Mesendoderm (in vitro differentiated cells): ENCODE measurements around the gene PRR14.

Experiments used
- DNase-seq: peaks from one replicate; pipeline ENCODE4 v3.0.0; 2013
- H2AK5ac ChIP-seq: 2 replicates; pipeline ENCODE4 v1.6.1; 2013; ENCODE audit warnings: low read length, inconsistent platforms
- H2BK120ac ChIP-seq: 2 replicates; pipeline ENCODE4 v1.6.1; 2013; ENCODE audit warnings: low read depth, mild to moderate bottlenecking, low read length, moderate library complexity, mixed read lengths
- H2BK15ac ChIP-seq: replicated peaks from 2 replicates; pipeline ENCODE4 v1.6.1; 2013; ENCODE audit warnings: low read depth, mild to moderate bottlenecking, moderate library complexity
- H2BK5ac ChIP-seq: 2 replicates; pipeline ENCODE4 v1.6.1; 2013; ENCODE audit warnings: low read length, inconsistent platforms
- H3K18ac ChIP-seq: 2 replicates; pipeline ENCODE4 v1.6.1; 2013; ENCODE audit warnings: mild to moderate bottlenecking, low read length, mixed read lengths
- H3K23ac ChIP-seq: one replicate; pipeline ENCODE4 v1.6.1; 2013; ENCODE audit warnings: low read length
- H3K27ac ChIP-seq: 2 replicates; pipeline ENCODE4 v1.5.1; 2013; ENCODE audit warnings: low read depth, mild to moderate bottlenecking, inconsistent platforms, low read length, moderate library complexity
- H3K27me3 ChIP-seq: 2 replicates; pipeline ENCODE4 v1.6.1; 2013; ENCODE audit warnings: low read length, control low read depth, mild to moderate bottlenecking, inconsistent platforms; ENCODE audit not compliant: insufficient read depth, poor library complexity
- H3K36me3 ChIP-seq: 2 replicates; pipeline ENCODE4 v1.6.1; 2013; ENCODE audit warnings: low read length, inconsistent platforms; ENCODE audit not compliant: control insufficient read depth, insufficient read depth
- H3K4ac ChIP-seq: one replicate; pipeline ENCODE4 v1.6.1; 2013; ENCODE audit warnings: low read depth, mild to moderate bottlenecking, low read length, moderate library complexity
- H3K4me1 ChIP-seq: 2 replicates; pipeline ENCODE4 v1.6.1; 2013; ENCODE audit warnings: low read depth, low read length, inconsistent platforms; ENCODE audit not compliant: control insufficient read depth
- H3K4me2 ChIP-seq: 2 replicates; pipeline ENCODE4 v1.6.1; 2013; ENCODE audit warnings: low read length
- H3K4me3 ChIP-seq: 2 replicates; pipeline ENCODE4 v1.5.1; 2013; ENCODE audit warnings: mild to moderate bottlenecking, low read length
- H3K56ac ChIP-seq: one replicate; pipeline ENCODE4 v1.6.1; 2013; ENCODE audit warnings: low read length
- H3K79me1 ChIP-seq: 2 replicates; pipeline ENCODE4 v1.6.1; 2013; ENCODE audit warnings: low read length, inconsistent platforms
- H3K79me2 ChIP-seq: 2 replicates; pipeline ENCODE4 v1.6.1; 2013; ENCODE audit warnings: mild to moderate bottlenecking, low read length; ENCODE audit not compliant: control insufficient read depth, insufficient read depth
- H3K9ac ChIP-seq: 2 replicates; pipeline ENCODE4 v1.6.1; 2013; ENCODE audit warnings: low read length, inconsistent platforms
- H4K5ac ChIP-seq: one replicate; pipeline ENCODE4 v1.6.1; 2013; ENCODE audit warnings: low read length
- H4K8ac ChIP-seq: one replicate; pipeline ENCODE4 v1.6.1; 2013; ENCODE audit warnings: low read depth, mild to moderate bottlenecking, control low read depth, low read length, moderate library complexity
- WGBS: extraction: QIAGEN DNeasy Blood & Tissue Kit; methylation state at CpG from one replicate; pipeline ENCODE4 v1.1.7; 2013; ENCODE audit warnings: low lambda C conversion rate, missing lambda C conversion rate; ENCODE audit not compliant: insufficient coverage; ENCODE audit errors: extremely low coverage; 5-methylcytosine and 5-hydroxymethylcytosine counted together

Gene PRR14

GRCh38 chr16:30667361-30667905, 16.7 kb downstream of the PRR14 start:
- no peak for DNase-seq
- Histone ChIP-seq H3K23ac (no peak overlapping the region), H3K4ac (no peak overlapping the region), H3K4me3 (no peak overlapping the region), H3K56ac (no peak overlapping the region), H3K27ac (no peak overlapping the region), H2BK5ac (no peak overlapping the region), H3K4me2 (no peak overlapping the region), H2BK15ac (no peak overlapping the region), H3K27me3 (no peaks in the 10 kb centered on the region), H3K4me1 (no peaks in the 10 kb centered on the region), H4K5ac (no peak overlapping the region), H2BK120ac (no peak overlapping the region), H3K79me2 (no peaks in the 10 kb centered on the region), H3K36me3 (peaks cover 9% of the 10 kb centered on the region), H3K18ac (no peak overlapping the region), H2AK5ac (no peak overlapping the region), H3K79me1 (no peaks in the 10 kb centered on the region), H4K8ac (no peak overlapping the region), H3K9ac (no peak overlapping the region)
- no CpG with 5 or more reads among the region's 11 CpGs for WGBS

- no peak overlapping the region for H4K8ac ChIP-seq
- H3K4me3 ChIP-seq: no peak overlapping the region
- H2BK5ac ChIP-seq: no peak overlapping the region
- H2BK15ac ChIP-seq: no peak overlapping the region
- H3K56ac ChIP-seq: no peak overlapping the region
- no peak overlapping the region for H3K4me2 ChIP-seq
- no peak overlapping the region for H3K9ac ChIP-seq
- H3K27me3 ChIP-seq: peaks cover under 1% of the 10 kb centered on the region
- no peaks in the 10 kb centered on the region for H3K79me2 ChIP-seq
- H3K18ac ChIP-seq: no peak overlapping the region
- no CpG with 5 or more reads among the region's 12 CpGs for WGBS
- DNase-seq: no peak
- no peak overlapping the region for H2AK5ac ChIP-seq
- H3K23ac ChIP-seq: no peak overlapping the region
- no peak overlapping the region for H4K5ac ChIP-seq
- H3K36me3 ChIP-seq: peaks cover 4% of the 10 kb centered on the region
- no peak overlapping the region for H2BK120ac ChIP-seq
- H3K27ac ChIP-seq: no peak overlapping the region
- H3K79me1 ChIP-seq: no peaks in the 10 kb centered on the region
- H3K4me1 ChIP-seq: no peaks in the 10 kb centered on the region
- no peak overlapping the region for H3K4ac ChIP-seq
These were observed 17.6 kb downstream of the PRR14 start for GRCh38 chr16:30668393-30668792.

GRCh38 chr16:30669026-30669902, 18.5 kb downstream of the PRR14 start:
- Histone ChIP-seq H4K8ac (no peak overlapping the region), H3K23ac (no peak overlapping the region), H3K27ac (no peak overlapping the region), H3K18ac (no peak overlapping the region), H2BK15ac (no peak overlapping the region), H4K5ac (no peak overlapping the region), H3K79me2 (no peaks in the 10 kb centered on the region), H3K56ac (no peak overlapping the region), H2BK120ac (no peak overlapping the region), H3K27me3 (peaks cover 6% of the 10 kb centered on the region), H3K9ac (no peak overlapping the region), H3K4me1 (no peaks in the 10 kb centered on the region), H3K79me1 (no peaks in the 10 kb centered on the region), H2BK5ac (no peak overlapping the region), H3K4ac (no peak overlapping the region), H2AK5ac (no peak overlapping the region), H3K4me3 (no peak overlapping the region), H3K4me2 (no peak overlapping the region), H3K36me3 (peaks cover 3% of the 10 kb centered on the region)
- no peak for DNase-seq
- no CpG with 5 or more reads among the region's 41 CpGs for WGBS

- no peak overlapping the region for H3K56ac ChIP-seq
- H3K79me2 ChIP-seq: no peaks in the 10 kb centered on the region
- H3K4me3 ChIP-seq: no peak overlapping the region
- H3K79me1 ChIP-seq: no peaks in the 10 kb centered on the region
- H2AK5ac ChIP-seq: no peak overlapping the region
- peaks cover 3% of the 10 kb centered on the region for H3K36me3 ChIP-seq
- H3K4me2 ChIP-seq: no peak overlapping the region
- H4K5ac ChIP-seq: no peak overlapping the region
- no peak overlapping the region for H2BK5ac ChIP-seq
- H3K23ac ChIP-seq: no peak overlapping the region
- H4K8ac ChIP-seq: no peak overlapping the region
- H3K18ac ChIP-seq: no peak overlapping the region
- no peak overlapping the region for H3K27ac ChIP-seq
- no CpG with 5 or more reads among the region's 14 CpGs for WGBS
- DNase-seq: no peak
- no peaks in the 10 kb centered on the region for H3K4me1 ChIP-seq
- no peak overlapping the region for H3K9ac ChIP-seq
- H3K4ac ChIP-seq: no peak overlapping the region
- no peak overlapping the region for H2BK15ac ChIP-seq
- H3K27me3 ChIP-seq: peaks cover 7% of the 10 kb centered on the region
- H2BK120ac ChIP-seq: no peak overlapping the region
These were observed 19.4 kb downstream of the PRR14 start for GRCh38 chr16:30669903-30670824.

- H4K8ac ChIP-seq: no peak overlapping the region
- no peak overlapping the region for H4K5ac ChIP-seq
- no peak overlapping the region for H3K18ac ChIP-seq
- no peak overlapping the region for H2BK120ac ChIP-seq
- H3K27me3 ChIP-seq: peaks cover 16% of the 10 kb centered on the region
- H3K4me2 ChIP-seq: no peak overlapping the region
- no peak overlapping the region for H2BK5ac ChIP-seq
- no peaks in the 10 kb centered on the region for H3K79me1 ChIP-seq
- no peak overlapping the region for H2AK5ac ChIP-seq
- H3K4ac ChIP-seq: no peak overlapping the region
- DNase-seq: no peak
- H3K4me1 ChIP-seq: no peaks in the 10 kb centered on the region
- no peaks in the 10 kb centered on the region for H3K79me2 ChIP-seq
- H3K27ac ChIP-seq: no peak overlapping the region
- no peak overlapping the region for H3K56ac ChIP-seq
- H2BK15ac ChIP-seq: no peak overlapping the region
- WGBS: no CpG with 5 or more reads among the region's 10 CpGs
- no peak overlapping the region for H3K9ac ChIP-seq
- no peak overlapping the region for H3K4me3 ChIP-seq
- H3K23ac ChIP-seq: no peak overlapping the region
- H3K36me3 ChIP-seq: no peaks in the 10 kb centered on the region
These were observed 24.4 kb downstream of the PRR14 start for GRCh38 chr16:30675143-30675542.
